CD4-positive, alpha-beta T cell treated with Interleukin-10 for 1 hour (primary cell): Measurements from ENCODE around the gene MYOG.

Source experiments
- DNase-seq: peaks from one replicate; pipeline ENCODE4 v3.0.0-alpha.2; 2020

MYOG gene

GRCh38 chr1:203090421-203091198 is 4.8 kb upstream of the MYOG start:
- DNase-seq, result no peak

- no peak for DNase-seq
Measured at GRCh38 chr1:203089651-203090045, 3.8 kb upstream of the MYOG start.

- DNase-seq, result no peak
Measured at GRCh38 chr1:203089001-203089650, 3.3 kb upstream of the MYOG start.

DNA sequence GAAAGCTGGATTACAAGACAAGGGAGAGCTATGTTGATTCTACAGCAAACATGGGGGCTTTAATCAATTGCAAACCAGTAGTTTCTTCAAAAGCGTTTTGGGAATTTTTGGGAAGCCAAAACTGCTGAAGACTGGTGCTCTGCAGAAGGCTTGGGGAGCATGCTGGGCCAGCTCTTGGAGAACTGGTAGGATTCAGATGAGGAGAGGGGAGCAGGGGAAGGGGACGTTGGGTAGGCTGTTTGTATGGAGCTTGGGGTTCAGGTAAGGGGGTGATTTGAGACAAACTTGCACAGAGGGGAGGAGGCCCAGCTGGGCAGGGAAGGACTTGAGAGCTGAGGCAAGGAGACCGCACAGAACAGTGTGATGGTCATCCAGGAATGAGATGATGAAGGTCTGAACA is 2.6 kb upstream of the MYOG start:
- no peak for DNase-seq

GRCh38 chr1:203086992-203087763 is 1.4 kb upstream of the MYOG start:
- DNase-seq, result no peak

GRCh38 chr1:203084588-203085527 is 954 bp downstream of the MYOG start:
- no peak for DNase-seq

DNA sequence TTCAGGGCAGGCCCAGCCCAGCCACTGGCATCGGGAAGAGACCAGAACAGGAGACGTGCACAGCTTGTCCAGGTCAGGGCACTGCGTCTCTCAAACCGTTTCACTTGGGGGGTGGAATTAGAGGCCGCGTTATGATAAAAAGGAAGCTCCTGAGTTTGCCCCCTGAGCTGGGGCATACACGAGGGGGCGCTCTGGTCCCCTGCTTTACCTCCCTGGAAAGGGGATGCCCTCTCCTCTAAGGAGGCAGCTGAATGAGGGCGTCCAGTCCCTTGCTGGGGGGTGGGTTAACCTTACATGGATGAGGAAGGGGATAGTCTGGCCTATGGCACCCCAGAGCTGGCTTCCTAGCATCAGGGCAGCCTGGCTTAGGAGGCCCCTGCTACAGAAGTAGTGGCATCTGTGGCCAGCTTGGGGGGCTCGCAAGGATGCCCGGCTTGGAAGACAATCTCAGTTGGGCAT is 2.3 kb downstream of the MYOG start:
- DNase-seq, result no peak

DNA sequence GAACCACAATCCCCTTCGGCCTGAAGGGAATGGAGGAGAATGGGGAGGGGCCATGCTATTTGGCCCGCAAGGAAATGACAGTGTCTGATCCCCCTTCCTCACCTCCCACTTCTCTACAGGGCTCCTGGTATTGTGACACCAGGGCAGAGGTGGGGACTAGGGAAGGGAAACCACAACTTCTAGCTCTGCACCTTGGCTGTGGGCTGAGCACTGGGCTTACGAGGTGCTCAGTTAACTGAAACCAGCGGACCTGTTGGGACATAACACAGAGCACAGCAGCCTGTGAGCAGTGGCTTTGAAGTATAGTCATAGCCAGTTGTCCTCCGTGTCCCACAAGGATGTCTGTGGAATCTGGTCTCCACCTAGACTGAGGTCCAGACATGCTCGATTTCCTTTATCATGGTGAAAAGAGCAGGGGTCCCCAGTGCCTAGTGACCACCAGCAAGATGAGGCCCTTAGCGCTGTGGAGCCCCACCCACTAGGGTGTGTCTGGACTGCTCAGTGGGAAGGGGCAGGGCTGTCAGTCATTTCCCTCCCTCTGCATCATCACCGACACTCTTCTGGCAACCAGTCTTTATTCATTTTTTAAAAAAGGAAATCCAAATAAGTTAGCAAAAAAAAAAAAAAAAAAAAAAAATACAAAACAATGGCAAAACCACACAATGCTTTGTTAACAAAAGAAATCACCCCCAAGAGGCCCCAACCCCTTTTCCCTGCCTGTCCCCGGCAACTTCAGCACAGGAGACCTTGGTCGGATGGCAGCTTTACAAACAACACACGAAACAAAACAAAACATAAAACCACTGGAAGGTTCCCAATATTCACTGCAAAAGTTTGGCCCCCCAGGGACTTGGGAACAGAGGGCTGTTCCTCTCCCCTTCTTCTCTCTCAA is 3.0 kb downstream of the MYOG start:
- peak; percentile 4 for DNase-seq

DNA sequence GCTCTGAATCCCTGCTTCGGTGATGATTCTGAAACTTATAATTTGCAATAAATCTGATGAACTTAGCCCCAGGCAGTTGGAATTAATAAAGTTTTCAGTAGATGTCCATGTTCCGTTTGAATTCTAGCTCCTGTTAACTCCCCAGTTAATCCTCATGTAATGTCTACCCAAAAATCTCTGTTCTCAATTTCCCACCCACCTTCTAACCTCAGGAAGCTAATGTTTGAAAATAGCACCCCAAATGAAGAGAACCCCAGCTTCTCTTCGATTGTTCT is 3.6 kb downstream of the MYOG start:
- DNase-seq, result no peak

DNA sequence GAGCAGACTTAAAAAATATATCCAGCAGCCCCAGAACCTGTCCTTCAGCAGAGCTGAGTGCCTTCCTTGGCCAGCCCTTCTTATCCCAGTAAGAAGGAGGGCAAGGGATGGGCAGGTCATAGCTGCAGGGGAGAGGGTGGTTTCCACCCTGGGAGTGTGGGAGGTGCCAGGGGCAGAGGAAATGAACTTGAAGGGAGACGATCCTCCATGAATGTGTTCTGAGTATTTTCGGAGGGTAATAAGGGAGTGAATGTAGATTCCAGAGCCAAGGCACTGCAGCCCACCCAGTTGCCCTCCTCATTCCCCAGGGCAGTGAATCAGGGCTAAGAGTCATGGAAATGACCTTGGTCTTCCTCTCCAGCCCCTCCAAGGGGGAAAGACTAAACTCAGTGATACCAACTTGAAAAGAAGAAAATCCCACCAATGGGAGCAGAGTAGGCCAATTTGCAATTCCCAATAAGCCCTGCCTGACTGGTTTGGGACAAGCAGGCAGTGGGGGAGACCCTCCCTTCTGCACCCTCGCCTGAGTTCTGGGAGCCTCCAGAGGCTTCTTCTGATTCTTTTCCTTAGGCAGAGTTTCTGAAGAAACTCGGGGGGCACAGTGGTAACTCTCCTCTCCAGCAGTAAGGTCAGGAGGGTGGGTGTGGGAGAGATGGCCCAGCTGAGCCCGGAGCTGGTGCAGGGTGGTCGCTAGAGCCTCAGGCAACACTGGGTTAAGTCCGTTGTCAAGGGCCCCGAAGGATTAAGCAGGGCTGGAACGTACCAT is 4.2 kb downstream of the MYOG start:
- no peak for DNase-seq

GRCh38 chr1:203080456-203080855 is 5.4 kb downstream of the MYOG start:
- no peak for DNase-seq

GRCh38 chr1:203078478-203078877 is 7.3 kb downstream of the MYOG start:
- no peak for DNase-seq

- no peak for DNase-seq
Measured at GRCh38 chr1:203077956-203078355, 7.9 kb downstream of the MYOG start.

DNA sequence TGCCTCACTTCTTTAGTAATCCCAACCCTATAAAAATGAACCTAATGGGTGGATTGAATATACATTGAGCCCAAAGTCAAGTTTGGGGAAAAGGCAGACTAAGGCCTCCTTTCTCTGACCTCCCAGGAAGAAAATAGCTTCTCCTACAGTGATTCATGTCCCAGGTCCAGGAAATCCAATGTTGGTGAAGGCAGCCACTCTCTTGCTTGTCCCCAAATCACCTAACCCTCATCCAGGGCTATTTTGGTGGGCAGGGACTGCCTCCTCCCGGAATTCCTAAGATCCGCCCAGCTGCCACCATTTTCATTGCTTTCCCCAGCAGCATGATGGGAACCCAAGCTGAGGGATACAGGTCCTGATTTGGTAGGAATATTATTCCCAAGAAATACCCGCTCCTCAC is 8.4 kb downstream of the MYOG start:
- no peak for DNase-seq

DNA sequence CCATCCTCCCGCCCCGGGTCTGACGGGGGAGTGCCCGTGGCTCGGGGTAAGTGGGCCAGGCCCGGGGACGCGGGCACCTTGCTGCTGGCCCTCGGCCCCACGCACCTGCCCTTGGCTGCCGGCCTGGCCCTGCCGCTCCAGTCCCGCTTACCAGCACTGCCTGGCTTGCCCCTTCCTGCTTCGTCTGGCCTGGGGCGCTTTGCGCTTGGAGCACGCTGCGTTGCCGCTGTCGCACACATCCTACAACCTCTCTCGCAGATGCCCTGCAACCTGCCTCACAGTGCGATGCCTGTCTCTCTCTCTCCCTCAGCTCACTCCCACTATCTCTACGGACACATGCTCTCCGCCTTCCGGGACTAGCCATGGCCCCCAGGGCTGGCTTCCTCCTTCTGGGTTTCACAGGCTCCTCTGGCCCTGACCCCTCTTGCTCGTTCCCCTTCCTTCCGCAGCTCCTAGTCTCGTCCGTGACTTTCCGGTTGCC is 9.7 kb downstream of the MYOG start:
- DNase-seq, result no peak

DNA sequence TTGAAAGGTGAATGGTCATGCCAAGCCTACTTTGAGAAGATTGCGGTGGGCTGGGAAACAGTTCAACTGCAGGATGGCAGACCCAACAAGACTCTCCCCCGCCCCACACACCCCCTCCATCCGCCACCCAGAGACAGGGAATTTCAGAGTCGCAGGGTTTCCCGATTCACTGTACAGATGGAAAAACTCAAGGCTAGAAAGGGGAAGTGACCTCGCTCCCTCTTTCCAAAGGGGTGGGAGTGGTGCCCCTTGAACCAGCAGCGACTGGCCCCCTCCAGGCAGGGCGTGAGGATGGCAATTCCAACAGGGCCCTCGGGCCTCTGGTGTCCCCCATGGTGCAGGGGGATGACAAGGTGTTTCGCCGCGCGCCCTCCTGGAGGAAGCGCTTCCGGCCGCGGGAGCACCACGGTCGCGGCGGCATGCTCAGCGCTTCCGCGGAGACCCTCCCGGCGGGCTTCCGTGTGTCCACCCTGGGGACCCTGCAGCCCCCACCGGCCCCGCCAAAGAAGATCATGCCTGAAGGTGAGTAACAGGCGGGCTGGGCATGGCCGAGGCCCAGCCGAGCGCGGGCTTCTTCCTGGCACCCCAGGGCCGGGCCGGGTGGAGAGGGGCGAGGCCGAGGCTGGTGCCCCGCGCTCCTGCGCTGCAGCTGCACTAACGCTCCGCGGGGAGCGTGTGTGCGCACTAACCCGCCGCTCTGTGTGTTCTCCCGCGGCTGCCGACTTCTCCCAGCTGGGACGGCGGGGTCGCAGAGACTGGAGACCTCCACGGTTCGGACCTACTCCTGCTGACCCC is 10.4 kb downstream of the MYOG start:
- DNase-seq, result no peak

- DNase-seq, result no peak
Measured at GRCh38 chr1:203074610-203075009, 11.2 kb downstream of the MYOG start.

DNA sequence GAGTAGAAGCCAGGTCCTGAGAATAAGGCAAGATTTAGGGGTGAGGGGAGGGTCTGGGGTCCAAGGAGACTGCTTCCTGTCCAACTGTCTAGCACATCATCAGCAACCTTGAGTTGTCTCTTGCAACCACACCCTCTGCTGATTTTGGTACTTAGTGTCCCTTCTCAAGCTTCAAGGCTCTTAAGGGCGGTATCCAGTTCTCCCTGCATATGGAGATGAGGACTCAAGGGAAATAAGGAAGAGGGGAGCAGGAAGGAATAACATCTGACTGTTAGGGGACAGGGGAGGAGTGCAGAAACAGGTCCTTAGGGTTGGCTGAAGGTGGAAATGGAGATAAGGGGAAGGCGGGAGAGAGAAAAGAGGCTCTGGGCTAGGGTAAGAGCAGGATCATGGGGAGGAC is 12.3 kb downstream of the MYOG start:
- DNase-seq, result no peak

DNA sequence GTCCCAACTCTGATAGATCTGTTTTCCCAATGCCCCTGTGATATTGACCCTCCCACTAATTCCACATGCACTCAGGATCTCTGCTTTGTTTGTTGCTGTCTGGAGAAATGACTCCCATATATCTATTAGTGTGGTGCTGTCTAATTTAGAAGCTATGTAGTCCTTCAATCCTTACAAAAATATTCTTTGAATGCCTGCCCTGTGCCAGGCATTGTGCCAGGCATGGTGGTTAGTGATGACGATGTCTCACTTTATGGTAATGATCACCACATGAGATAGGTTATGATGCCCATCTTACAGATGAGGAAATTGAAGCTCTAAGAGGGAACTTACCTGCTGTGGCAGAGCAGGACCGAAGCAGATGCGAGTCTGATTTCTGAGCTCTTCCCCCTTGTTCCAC is 12.9 kb downstream of the MYOG start:
- no peak for DNase-seq

- DNase-seq, result no peak
Measured at GRCh38 chr1:203072002-203072602, 13.7 kb downstream of the MYOG start.
